ENCODE data around the gene PPP4R1.

Gene PPP4R1

DNA sequence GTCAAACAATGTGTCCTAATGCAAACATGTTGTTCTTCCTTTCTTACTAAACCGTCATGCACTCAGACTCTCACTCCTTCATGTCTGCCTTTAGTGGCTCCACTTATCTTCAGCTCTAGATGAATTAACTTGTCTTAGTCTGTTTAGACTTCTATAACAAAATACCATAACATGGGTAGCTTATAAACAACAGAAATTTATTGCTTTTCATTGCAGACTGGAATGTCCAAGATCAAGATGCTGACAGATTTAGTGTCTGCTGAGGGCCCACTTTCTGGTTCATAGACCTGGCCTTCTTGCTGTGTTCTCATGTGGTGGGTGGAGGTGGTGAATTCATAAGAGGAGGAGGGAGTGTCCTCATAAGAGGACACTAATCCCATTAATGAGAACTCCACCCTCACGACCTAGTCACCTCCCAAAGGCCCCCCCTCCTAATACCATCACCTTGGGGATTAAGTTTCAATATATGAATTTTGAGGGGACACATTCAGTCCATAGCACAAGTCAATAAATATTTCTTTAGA, 106.7 kb downstream of the PPP4R1 start:
- DNase-seq (ENCODE audit: low spot score): no peak

DNA sequence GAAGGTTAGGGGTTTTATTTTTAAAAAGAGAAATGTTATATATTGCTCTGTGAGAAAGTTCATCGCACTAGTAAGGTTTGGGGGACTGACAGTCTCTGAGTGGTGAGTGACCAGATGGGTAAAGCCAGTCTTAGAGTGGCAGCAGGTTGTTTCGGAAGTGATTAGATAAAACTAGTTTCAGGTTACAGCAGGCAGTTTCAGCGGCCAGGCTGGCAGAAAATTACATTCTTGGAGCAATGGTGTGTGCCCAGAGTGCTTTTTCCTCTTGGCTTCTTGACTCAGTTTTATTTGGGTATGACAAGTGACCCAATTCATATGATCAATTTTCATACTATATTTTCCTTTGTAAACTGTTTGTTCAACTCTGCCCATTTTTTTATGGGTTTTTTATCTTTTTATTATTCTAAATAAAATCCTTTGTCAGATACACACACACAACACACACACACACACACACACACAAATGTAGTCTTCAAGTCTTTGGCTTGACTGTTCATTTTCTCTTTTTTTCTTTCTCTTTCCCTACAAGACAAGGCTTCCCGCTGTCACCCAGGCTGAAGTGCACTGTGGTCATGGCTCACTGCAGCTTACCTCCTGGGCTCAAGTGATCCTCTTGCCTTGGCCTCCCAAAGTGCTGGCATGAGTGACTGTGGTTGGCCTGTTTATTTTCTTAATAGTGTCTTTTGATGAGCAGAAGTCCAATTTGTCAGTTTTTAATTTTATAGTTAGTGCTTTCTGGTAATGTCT, 108.1 kb downstream of the PPP4R1 start:
- no peak for DNase-seq (ENCODE audit: low spot score)
